Gastrocnemius medialis (tissue), 4 donors: ENCODE measurements around the gene CXXC5.

ENCODE experiments used
- POLR2A ChIP-seq, 2 donors: fragments of 450-650 bp; IDR thresholded peaks; one replicate each; pipeline ENCODE4 v1.6.1; 2017; ENCODE audit warnings: antibody characterized with exemption in 2 of 2, mild to moderate bottlenecking in 2 of 2, moderate library complexity in 2 of 2
- TF ChIP-seq, protein P1 (sequence below), 5 experiments: fragments of 450-650 bp in 3 of 5; fragments of 200-600 bp in 2 of 5; sonication (generic) in 2 of 5; IDR thresholded peaks in 4 of 5; conservative IDR thresholded peaks in 1 of 5; 1 replicate in 4 of 5; 2 replicates in 1 of 5; pipeline ENCODE4 v1.5.1; 2016 to 2019; ENCODE audit warnings: antibody characterized with exemption in 5 of 5, mild to moderate bottlenecking in 3 of 5, moderate library complexity in 3 of 5

DNA sequence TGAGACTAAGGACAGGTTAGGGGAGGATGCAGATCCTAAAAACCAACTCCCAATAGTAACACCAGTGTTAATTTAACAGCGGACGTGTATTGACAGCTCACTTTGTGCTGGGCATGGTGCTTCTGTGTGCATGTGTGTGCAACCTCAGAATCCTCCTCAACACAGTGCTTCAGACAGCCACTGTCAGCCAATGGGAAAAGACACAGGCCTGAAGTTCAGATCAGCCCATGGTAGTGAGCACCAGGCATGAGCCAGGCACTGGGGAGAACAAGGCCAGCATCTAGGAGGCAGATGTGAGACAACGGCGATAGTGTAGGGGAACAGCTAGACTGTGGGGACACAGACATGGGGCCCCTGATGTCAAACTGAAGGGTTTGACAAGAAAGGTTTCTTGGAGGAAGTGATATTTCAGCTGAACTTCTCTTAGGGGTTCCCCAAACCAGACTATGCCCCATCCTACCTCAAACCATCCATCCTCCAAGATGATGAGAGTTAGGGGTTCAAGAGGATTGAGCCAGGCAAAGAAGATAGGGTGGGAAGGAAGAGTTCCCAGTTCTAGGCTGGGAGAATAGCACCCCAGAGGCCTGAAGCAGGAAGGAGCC is 75.9 kb downstream of the CXXC5 start:
- TF ChIP-seq, protein P1, sequence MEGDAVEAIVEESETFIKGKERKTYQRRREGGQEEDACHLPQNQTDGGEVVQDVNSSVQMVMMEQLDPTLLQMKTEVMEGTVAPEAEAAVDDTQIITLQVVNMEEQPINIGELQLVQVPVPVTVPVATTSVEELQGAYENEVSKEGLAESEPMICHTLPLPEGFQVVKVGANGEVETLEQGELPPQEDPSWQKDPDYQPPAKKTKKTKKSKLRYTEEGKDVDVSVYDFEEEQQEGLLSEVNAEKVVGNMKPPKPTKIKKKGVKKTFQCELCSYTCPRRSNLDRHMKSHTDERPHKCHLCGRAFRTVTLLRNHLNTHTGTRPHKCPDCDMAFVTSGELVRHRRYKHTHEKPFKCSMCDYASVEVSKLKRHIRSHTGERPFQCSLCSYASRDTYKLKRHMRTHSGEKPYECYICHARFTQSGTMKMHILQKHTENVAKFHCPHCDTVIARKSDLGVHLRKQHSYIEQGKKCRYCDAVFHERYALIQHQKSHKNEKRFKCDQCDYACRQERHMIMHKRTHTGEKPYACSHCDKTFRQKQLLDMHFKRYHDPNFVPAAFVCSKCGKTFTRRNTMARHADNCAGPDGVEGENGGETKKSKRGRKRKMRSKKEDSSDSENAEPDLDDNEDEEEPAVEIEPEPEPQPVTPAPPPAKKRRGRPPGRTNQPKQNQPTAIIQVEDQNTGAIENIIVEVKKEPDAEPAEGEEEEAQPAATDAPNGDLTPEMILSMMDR (IDR thresholded peaks at IDR 0.05 in 4 of 5, conservative IDR thresholded peaks at IDR 0.05 in 1 of 5) = no peak
- no peak for TF ChIP-seq POLR2A (IDR thresholded peaks at IDR 0.05)
